ENCODE results near the gene SAP130.
A peak's percentile ranks its signal among the peaks of the same experiment; 100 is the strongest.

Gene SAP130

GRCh38 chr2:128032092-128032491 lies 4.2 kb upstream of the SAP130 start (continued):
- TF ChIP-seq TSHZ2 (CRISPR knock-in tag; IDR thresholded peaks at IDR 0.05) (no peak), ISL1 (CRISPR knock-in tag; IDR thresholded peaks at IDR 0.05) (no peak)

GRCh38 chr2:128028668-128029054 lies 802 bp upstream of the SAP130 start:
- TF ChIP-seq ESRRG (CRISPR knock-in tag; IDR thresholded peaks at IDR 0.05): no peak
- TF ChIP-seq ISL1 (CRISPR knock-in tag; IDR thresholded peaks at IDR 0.05): no peak

GRCh38 chr2:128027278-128027800 lies 520 bp downstream of the SAP130 start:
- peak; percentile 87 for ATAC-seq

More at GRCh38 chr2:128028668-128029054, 802 bp upstream of the SAP130 start:
- ATAC-seq: no peak

More at GRCh38 chr2:128027278-128027800, 520 bp downstream of the SAP130 start:
- TF ChIP-seq ISL1 (CRISPR knock-in tag; IDR thresholded peaks at IDR 0.05) (no peak), TCF4 (CRISPR knock-in tag; IDR thresholded peaks at IDR 0.05; ENCODE audit: borderline replicate concordance) (no peak), GLIS3 (CRISPR knock-in tag; IDR thresholded peaks at IDR 0.05) (no peak), ARNTL (CRISPR knock-in tag; IDR thresholded peaks at IDR 0.05; ENCODE audit: borderline replicate concordance, low read depth) (no peak), PPARA (CRISPR knock-in tag; IDR thresholded peaks at IDR 0.05; ENCODE audit: borderline replicate concordance) (no peak), ZFP3 (CRISPR knock-in tag; IDR thresholded peaks at IDR 0.05) (no peak), BACH2 (CRISPR knock-in tag; IDR thresholded peaks at IDR 0.05; ENCODE audit: borderline replicate concordance) (no peak), TSHZ2 (CRISPR knock-in tag; IDR thresholded peaks at IDR 0.05) (no peak), SNAI2 (CRISPR knock-in tag; IDR thresholded peaks at IDR 0.05) (no peak), ESRRG (CRISPR knock-in tag; IDR thresholded peaks at IDR 0.05) (no peak), POU6F1 (CRISPR knock-in tag; IDR thresholded peaks at IDR 0.05; ENCODE audit: borderline replicate concordance, low read depth) (no peak), CSRNP3 (CRISPR knock-in tag; IDR thresholded peaks at IDR 0.05) (no peak), CREB5 (CRISPR knock-in tag; IDR thresholded peaks at IDR 0.05; ENCODE audit: low read depth) (no peak), TOX (CRISPR knock-in tag; IDR thresholded peaks at IDR 0.05; ENCODE audit: borderline replicate concordance) (no peak), ZNF565 (CRISPR knock-in tag; conservative IDR thresholded peaks at IDR 0.05; ENCODE audit: low read depth) (no peak), ZNF8 (CRISPR knock-in tag; IDR thresholded peaks at IDR 0.05) (no peak), ZNF70 (CRISPR knock-in tag; IDR thresholded peaks at IDR 0.05) (no peak), OSR1 (CRISPR knock-in tag; IDR thresholded peaks at IDR 0.05) (no peak)

All from SK-N-SH treated with all-trans-retinoic acid at 6 μM for 48 hours (cell line).